GM12878 (cell line): ENCODE results near the gene CYP4F8. TPM values are rescaled to one million over a fixed set of nuclear protein-coding genes. Genes with fewer than 3 reads are reported as not detected.

Experiments used
- ATAC-seq: fragments of 200-7000 bp; cut with Tn5 transposase; 3 replicates; pipeline ENCODE4 v1.9.1; 2020; ENCODE audit warnings: mild to moderate bottlenecking, moderate library complexity
- BruUV-seq: library from RNA; stranded (reverse); fragments of 400-500 nt; replicated peaks from 2 replicates; lab custom pipeline; 2021; lab: Mats Ljungman, UMichigan
- CTCF ChIA-PET: fragments of 300-600 bp; sonication (Branson Sonifier 250); formaldehyde crosslinking; extraction: SDS; loops from one replicate; lab custom pipeline; 2021; ENCODE audit warnings: inconsistent platforms; lab: Yijun Ruan, JAX
- POLR2A ChIA-PET: fragments of 350-600 bp; formaldehyde crosslinking; extraction: SDS; loops from one replicate; lab custom pipeline; 2021; ENCODE audit warnings: inconsistent platforms; lab: Charles Lee
- RAD21 ChIA-PET: fragments of 300-600 bp; sonication (Branson Sonifier 250); formaldehyde crosslinking; loops from one replicate; lab custom pipeline; 2023; ENCODE audit warnings: antibody characterized with exemption; ENCODE audit not compliant: unreplicated experiment; lab: Charles Lee
- SMC1A ChIA-PET: fragments of 300-600 bp; sonication (Branson Sonifier 250); formaldehyde crosslinking; loops from one replicate; lab custom pipeline; 2023; ENCODE audit not compliant: unreplicated experiment, uncharacterized antibody; lab: Charles Lee
- DNase-seq: peaks from one replicate; pipeline ENCODE4 v3.0.0-alpha.2; 2011; ENCODE audit warnings: low read depth, low spot score
- FAIRE-seq: peaks from 3 replicates; lab custom pipeline; 2011; peaks lifted over from hg19 to GRCh38; lab: Jason Lieb, UNC
- H2AFZ ChIP-seq: 2 replicates; pipeline ENCODE4 v1.6.0; 2011; ENCODE audit warnings: low read depth, low read length, control low read depth; ENCODE audit not compliant: control insufficient read depth
- H3K27ac ChIP-seq: 2 replicates; pipeline ENCODE4 v1.5.1; 2011; ENCODE audit warnings: control low read depth; ENCODE audit not compliant: control insufficient read depth, insufficient read depth
- H3K27me3 ChIP-seq, 2 experiments: replicated peaks in 1 of 2; 2 replicates each; pipeline versions ENCODE4 v1.6.0 to v1.6.1; 2011; ENCODE audit warnings: low read length in 1 of 2; ENCODE audit not compliant: control insufficient read depth in 2 of 2, insufficient read depth in 2 of 2
- H3K36me3 ChIP-seq, 2 experiments: 2 replicates each; pipeline ENCODE4 v1.5.1; 2011; ENCODE audit warnings: low read length in 1 of 2; ENCODE audit not compliant: control insufficient read depth in 2 of 2, insufficient read depth in 2 of 2
- H3K4me1 ChIP-seq: 2 replicates; pipeline ENCODE4 v1.6.1; 2011; ENCODE audit warnings: mild to moderate bottlenecking, low read length, moderate library complexity, mixed read lengths; ENCODE audit not compliant: control insufficient read depth, insufficient read depth
- H3K4me2 ChIP-seq: 2 replicates; pipeline ENCODE4 v1.6.0; 2011; ENCODE audit warnings: control low read depth; ENCODE audit not compliant: control insufficient read depth, insufficient read depth
- H3K4me3 ChIP-seq: fragments of 200-600 bp; sonication (generic); 2 replicates; pipeline ENCODE4 v1.5.1; 2016
- H3K79me2 ChIP-seq: 2 replicates; pipeline ENCODE4 v1.6.0; 2011; ENCODE audit warnings: low read length; ENCODE audit not compliant: control insufficient read depth, insufficient read depth
- H3K9ac ChIP-seq: 2 replicates; pipeline ENCODE4 v1.8.0; 2011; ENCODE audit warnings: low read length, control low read depth, mixed read lengths; ENCODE audit not compliant: control insufficient read depth, insufficient read depth
- H3K9me3 ChIP-seq: replicated peaks from 3 replicates; pipeline ENCODE4 v1.5.1; 2011; ENCODE audit warnings: mild to moderate bottlenecking, low read length; ENCODE audit not compliant: control insufficient read depth, insufficient read depth
- H4K20me1 ChIP-seq: 2 replicates; pipeline ENCODE4 v1.6.0; 2011; ENCODE audit not compliant: control insufficient read depth, insufficient read depth
- CBX3 ChIP-seq: fragments of 200-600 bp; sonication (generic); IDR thresholded peaks from 2 replicates; pipeline ENCODE4 v1.6.1; 2016; ENCODE audit warnings: low read depth, borderline replicate concordance
- CEBPZ ChIP-seq: fragments of 150-350 bp; IDR thresholded peaks from 2 replicates; pipeline ENCODE4 v1.6.1; 2016; ENCODE audit warnings: low read depth, low read length
- DPF2 ChIP-seq: fragments of 450-650 bp; IDR thresholded peaks from 2 replicates; pipeline ENCODE4 v1.6.1; 2017; ENCODE audit warnings: mild to moderate bottlenecking
- NFIC ChIP-seq: IDR thresholded peaks from 2 replicates; pipeline ENCODE4 v1.6.1; 2012; ENCODE audit warnings: low read depth, mild to moderate bottlenecking, inconsistent platforms, low read length, moderate library complexity
- NR2C2 ChIP-seq: IDR thresholded peaks from 2 replicates; pipeline ENCODE4 v1.6.1; 2011; ENCODE audit warnings: borderline replicate concordance, low read depth; ENCODE audit not compliant: control insufficient read depth, insufficient read length
- POLR2AphosphoS2 ChIP-seq: IDR thresholded peaks from 2 replicates; pipeline ENCODE4 v1.6.1; 2011; ENCODE audit warnings: low read depth, mild to moderate bottlenecking, low read length, improper control_type of control experiment, moderate library complexity
- SIN3A ChIP-seq: IDR thresholded peaks from 2 replicates; pipeline ENCODE4 v1.6.1; 2012; ENCODE audit warnings: low read depth, low read length, improper control_type of control experiment
- SMARCA5 ChIP-seq: fragments of 450-650 bp; IDR thresholded peaks from 2 replicates; pipeline ENCODE4 v1.6.1; 2017; ENCODE audit warnings: mild to moderate bottlenecking
- SPI1 ChIP-seq: IDR thresholded peaks from 2 replicates; pipeline ENCODE4 v1.6.1; 2011; ENCODE audit warnings: low read depth, mild to moderate bottlenecking, low read length, moderate library complexity, borderline replicate concordance; ENCODE audit not compliant: insufficient read depth
- STAT3 ChIP-seq: IDR thresholded peaks from 2 replicates; pipeline ENCODE4 v1.6.1; 2011; ENCODE audit warnings: low read depth, low read length, improper control_type of control experiment
- TARDBP ChIP-seq: IDR thresholded peaks from 2 replicates; pipeline ENCODE4 v1.6.1; 2016; ENCODE audit warnings: borderline replicate concordance
- WGBS: methylation state at CpG from one replicate; pipeline ENCODE4 v1.1.6; 2016; ENCODE audit warnings: low lambda C conversion rate; ENCODE audit not compliant: insufficient replicate concordance, insufficient coverage; ENCODE audit errors: missing lambda C conversion rate; 5-methylcytosine and 5-hydroxymethylcytosine counted together
- in situ Hi-C: fragments of 300-500 bp; cut with MboI; formaldehyde crosslinking; loops from 9 replicates; pipeline ENCODE4 v1.14.3; 2018; ENCODE audit warnings: mixed read lengths
- intact Hi-C: fragments of 100-400 bp; cut with micrococcal nuclease; formaldehyde crosslinking; loops from one replicate; pipeline ENCODE4 v1.14.2; 2022; ENCODE audit not compliant: unreplicated experiment
- polyA plus RNA-seq, 11 experiments: library from polyadenylated mRNA; depleted of rRNA in 4 of 11; unstranded in 6 of 11; stranded (reverse) in 5 of 11; fragments of >200 nt; fragmentation: Nextera tagmentation in 4 of 11; fragmentation: Illumina TruSeq in 1 of 11; extraction: Ambion mirVana in 4 of 11; extraction: Trizol in 1 of 11; gene quantifications; 1 replicate in 1 of 11; 2 replicates in 10 of 11; pipeline versions ENCODE4 v1.2.1 to v1.2.3, GENCODE V29; 2011 to 2016; ENCODE audit warnings: inconsistent platforms in 2 of 11, missing spikeins in 2 of 11, low read depth in 1 of 11
- total RNA-seq, 4 experiments: library from RNA; depleted of rRNA in 3 of 4; stranded (reverse); fragments of >200 nt in 3 of 4; fragmentation: Illumina TruSeq in 1 of 4; extraction: Trizol in 1 of 4; gene quantifications; 2 replicates each; pipeline versions ENCODE4 v1.2.1 to v1.2.3, GENCODE V29; 2013 to 2021
- TF ChIP-seq, protein P1 (sequence below): fragments of 450-650 bp; IDR thresholded peaks from 2 replicates; pipeline ENCODE4 v1.6.1; 2017; ENCODE audit warnings: low read depth, mild to moderate bottlenecking, moderate library complexity
- TF ChIP-seq, protein P2 (sequence below): IDR thresholded peaks from 2 replicates; pipeline ENCODE4 v1.6.1; 2012; ENCODE audit warnings: low read length, inconsistent platforms

CYP4F8 gene
- total and polyA plus RNA-seq, 10 of the 15 experiments (the other 5 are each of a cell fraction or from before 2014, with no cell fraction given) = not detected

- in situ Hi-C loops = no loop called here
- no peak for ATAC-seq
- CTCF ChIA-PET = no interaction called here
- Histone ChIP-seq H3K9me3 (no peaks in the 10 kb centered on the region), H3K27ac (no peak overlapping the region), H3K27me3 (no peaks in the 10 kb centered on the region; a peak in 2 of 4 replicates)
- DNase-seq = no peak
- no peak for FAIRE-seq
- TF ChIP-seq NR2C2 (no peak), SPI1 (no peak), SIN3A (no peak), SMARCA5 (no peak), NFIC (no peak), TARDBP (no peak), POLR2AphosphoS2 (no peak), DPF2 (no peak), CBX3 (no peak), CEBPZ (no peak), STAT3 (no peak)
- TF ChIP-seq, protein P1, sequence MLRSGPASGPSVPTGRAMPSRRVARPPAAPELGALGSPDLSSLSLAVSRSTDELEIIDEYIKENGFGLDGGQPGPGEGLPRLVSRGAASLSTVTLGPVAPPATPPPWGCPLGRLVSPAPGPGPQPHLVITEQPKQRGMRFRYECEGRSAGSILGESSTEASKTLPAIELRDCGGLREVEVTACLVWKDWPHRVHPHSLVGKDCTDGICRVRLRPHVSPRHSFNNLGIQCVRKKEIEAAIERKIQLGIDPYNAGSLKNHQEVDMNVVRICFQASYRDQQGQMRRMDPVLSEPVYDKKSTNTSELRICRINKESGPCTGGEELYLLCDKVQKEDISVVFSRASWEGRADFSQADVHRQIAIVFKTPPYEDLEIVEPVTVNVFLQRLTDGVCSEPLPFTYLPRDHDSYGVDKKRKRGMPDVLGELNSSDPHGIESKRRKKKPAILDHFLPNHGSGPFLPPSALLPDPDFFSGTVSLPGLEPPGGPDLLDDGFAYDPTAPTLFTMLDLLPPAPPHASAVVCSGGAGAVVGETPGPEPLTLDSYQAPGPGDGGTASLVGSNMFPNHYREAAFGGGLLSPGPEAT = no peak
- TF ChIP-seq, protein P2, sequence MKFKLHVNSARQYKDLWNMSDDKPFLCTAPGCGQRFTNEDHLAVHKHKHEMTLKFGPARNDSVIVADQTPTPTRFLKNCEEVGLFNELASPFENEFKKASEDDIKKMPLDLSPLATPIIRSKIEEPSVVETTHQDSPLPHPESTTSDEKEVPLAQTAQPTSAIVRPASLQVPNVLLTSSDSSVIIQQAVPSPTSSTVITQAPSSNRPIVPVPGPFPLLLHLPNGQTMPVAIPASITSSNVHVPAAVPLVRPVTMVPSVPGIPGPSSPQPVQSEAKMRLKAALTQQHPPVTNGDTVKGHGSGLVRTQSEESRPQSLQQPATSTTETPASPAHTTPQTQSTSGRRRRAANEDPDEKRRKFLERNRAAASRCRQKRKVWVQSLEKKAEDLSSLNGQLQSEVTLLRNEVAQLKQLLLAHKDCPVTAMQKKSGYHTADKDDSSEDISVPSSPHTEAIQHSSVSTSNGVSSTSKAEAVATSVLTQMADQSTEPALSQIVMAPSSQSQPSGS = no peak
- TF ChIP-seq, all 136 proteins: peak for 0
- Histone ChIP-seq H3K79me2 (no peaks in the 10 kb centered on the region), H3K4me3 (no peak overlapping the region), H3K4me2 (no peak overlapping the region), H3K36me3 (no peaks in the 10 kb centered on the region), H2AFZ (no peak overlapping the region), H3K9ac (no peak overlapping the region), H3K4me1 (no peaks in the 10 kb centered on the region), H4K20me1 (no peaks in the 10 kb centered on the region)
- intact Hi-C loops = no loop called here
- WGBS = 29% methylated on average over 14 of the region's 14 CpGs
- RAD21 ChIA-PET = no interaction called here
- SMC1A ChIA-PET = no interaction called here
- BruUV-seq = no TSS peak
- POLR2A ChIA-PET = no interaction called here
Observed at GRCh38 chr19:15615526-15615925, 508 bp downstream of the CYP4F8 start.
